ENCODE results near the gene SLC5A8. TPM values are rescaled to one million over a fixed set of nuclear protein-coding genes. Genes with fewer than 3 reads are reported as not detected.
A peak's percentile ranks its signal among the peaks of the same experiment; 100 is the strongest.

The SLC5A8 gene
- total RNA-seq, 1 experiment from 2014 or later, result 0.07 TPM

GRCh38 chr12:101204602-101205304 is 5.3 kb downstream of the SLC5A8 start:
- Histone ChIP-seq H3K56ac (ENCODE audit: insufficient read length, low read depth, low read length) (no peak overlapping the region), H2BK20ac (ENCODE audit: low read depth, low read length, poor library complexity, severe bottlenecking) (no peak overlapping the region), H3K23me2 (ENCODE audit: insufficient read length, low read depth, low read length, poor library complexity, severe bottlenecking) (peaks cover 4% of the 10 kb centered on the region), H3K4me2 (ENCODE audit: insufficient read depth, insufficient read length, low read length) (no peak overlapping the region), H3K23ac (ENCODE audit: insufficient read length, low read depth, low read length) (no peak overlapping the region), H2BK12ac (ENCODE audit: insufficient read length, low read depth, low read length) (no peak overlapping the region), H3T11ph (ENCODE audit: low read length) (no peak overlapping the region), H2BK5ac (ENCODE audit: insufficient read length, low read length) (no peak overlapping the region), H3K18ac (ENCODE audit: insufficient read length, low read depth, low read length) (no peak overlapping the region), H4K5ac (ENCODE audit: insufficient read length, low read depth, low read length) (no peak overlapping the region), H3K14ac (ENCODE audit: insufficient read depth, low read length) (no peak overlapping the region), H3K9ac (ENCODE audit: extremely low read depth, insufficient read length, low read length) (no peak overlapping the region), H4K91ac (ENCODE audit: insufficient read length, low read depth, low read length) (no peak overlapping the region), H2AFZ (ENCODE audit: low read length) (peak overlapping the region; percentile 52), H4K20me1 (ENCODE audit: control insufficient read depth, insufficient read depth, insufficient read length) (no peaks in the 10 kb centered on the region), H3K79me1 (ENCODE audit: insufficient read depth, low read depth, low read length, poor library complexity, severe bottlenecking) (no peaks in the 10 kb centered on the region), H2AK5ac (ENCODE audit: insufficient read length, low read length) (no peak overlapping the region), H3K4me1 (ENCODE audit: insufficient read depth, low read length) (no peaks in the 10 kb centered on the region), H2BK120ac (ENCODE audit: low read depth, low read length, poor library complexity, severe bottlenecking) (no peak overlapping the region), H3K9me3 (ENCODE audit: control insufficient read depth, low read depth, low read length) (no peaks in the 10 kb centered on the region), H4K8ac (replicated peaks; ENCODE audit: insufficient read length, low read depth, low read length) (no peak overlapping the region), H3K79me2 (ENCODE audit: insufficient read depth, low read length) (no peaks in the 10 kb centered on the region), H3K27ac (ENCODE audit: insufficient read length, low read depth, low read length) (no peak overlapping the region), H2BK15ac (ENCODE audit: low read depth, low read length) (no peak overlapping the region), H3K27me3 (ENCODE audit: insufficient read depth, low read length) (peaks cover 3% of the 10 kb centered on the region; the same call in 1 of the 2 replicates), H3K4ac (ENCODE audit: low read depth, low read length) (no peak overlapping the region)
- Mint-ChIP-seq H3K9me3 (no peaks in the 10 kb centered on the region), H3K27ac (peak overlapping the region in 2 of 3 experiments; percentile 7 to 53; a peak in 1 of 7 replicates), H3K4me3 (no peak overlapping the region), H3K4me1 (peaks cover 9 to 11% of the 10 kb centered on the region in 2 experiments; a peak in 3 of 4 replicates), H3K27me3 (ENCODE audit: low read depth) (peaks cover 14% of the 10 kb centered on the region), H3K36me3 (ENCODE audit: insufficient read depth in 1 of 3, low read depth in 3 of 3) (no peaks in the 10 kb centered on the region)
- no CpG with 5 or more reads among the region's 4 CpGs for WGBS (ENCODE audit: extremely low coverage, insufficient read length, low lambda C conversion rate)
- DNase-seq, result peak; percentile 64
- no peak for TF ChIP-seq CTCF (conservative IDR thresholded peaks at IDR 0.05)
